ENCODE measurements around the gene ZBED2.

Gene ZBED2

DNA sequence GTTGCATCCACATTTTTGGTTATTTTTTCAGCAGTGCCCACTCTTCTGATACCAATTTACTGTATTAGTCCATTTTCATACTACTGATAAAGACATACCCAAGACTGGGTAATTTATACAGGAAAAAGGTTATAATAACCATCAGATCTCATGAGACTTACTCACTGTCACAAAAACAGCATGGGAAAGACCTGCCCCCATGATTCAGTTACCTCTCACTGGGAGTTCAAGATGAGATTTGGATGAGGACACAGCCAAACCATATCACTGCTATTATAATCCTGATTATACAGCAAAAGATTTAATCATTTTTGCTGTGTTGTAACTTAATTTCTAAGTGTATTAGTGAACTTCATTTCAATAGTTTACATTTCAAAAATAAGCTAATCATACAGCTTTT is 6.6 kb downstream of the ZBED2 start:
- Histone ChIP-seq H3K4me3 (ENCODE audit: low read depth, low read length) (no peak overlapping the region), H3K27ac (no peak overlapping the region), H3K36me3 (no peaks in the 10 kb centered on the region), H3K9me3 (ENCODE audit: severe bottlenecking) (no peaks in the 10 kb centered on the region), H3K27me3 (ENCODE audit: insufficient read depth, low read depth, severe bottlenecking) (no peaks in the 10 kb centered on the region)
- no peak for DNase-seq
- TF ChIP-seq, protein P1, sequence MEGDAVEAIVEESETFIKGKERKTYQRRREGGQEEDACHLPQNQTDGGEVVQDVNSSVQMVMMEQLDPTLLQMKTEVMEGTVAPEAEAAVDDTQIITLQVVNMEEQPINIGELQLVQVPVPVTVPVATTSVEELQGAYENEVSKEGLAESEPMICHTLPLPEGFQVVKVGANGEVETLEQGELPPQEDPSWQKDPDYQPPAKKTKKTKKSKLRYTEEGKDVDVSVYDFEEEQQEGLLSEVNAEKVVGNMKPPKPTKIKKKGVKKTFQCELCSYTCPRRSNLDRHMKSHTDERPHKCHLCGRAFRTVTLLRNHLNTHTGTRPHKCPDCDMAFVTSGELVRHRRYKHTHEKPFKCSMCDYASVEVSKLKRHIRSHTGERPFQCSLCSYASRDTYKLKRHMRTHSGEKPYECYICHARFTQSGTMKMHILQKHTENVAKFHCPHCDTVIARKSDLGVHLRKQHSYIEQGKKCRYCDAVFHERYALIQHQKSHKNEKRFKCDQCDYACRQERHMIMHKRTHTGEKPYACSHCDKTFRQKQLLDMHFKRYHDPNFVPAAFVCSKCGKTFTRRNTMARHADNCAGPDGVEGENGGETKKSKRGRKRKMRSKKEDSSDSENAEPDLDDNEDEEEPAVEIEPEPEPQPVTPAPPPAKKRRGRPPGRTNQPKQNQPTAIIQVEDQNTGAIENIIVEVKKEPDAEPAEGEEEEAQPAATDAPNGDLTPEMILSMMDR (IDR thresholded peaks at IDR 0.05; ENCODE audit: low read depth, low read length): no peak

DNA sequence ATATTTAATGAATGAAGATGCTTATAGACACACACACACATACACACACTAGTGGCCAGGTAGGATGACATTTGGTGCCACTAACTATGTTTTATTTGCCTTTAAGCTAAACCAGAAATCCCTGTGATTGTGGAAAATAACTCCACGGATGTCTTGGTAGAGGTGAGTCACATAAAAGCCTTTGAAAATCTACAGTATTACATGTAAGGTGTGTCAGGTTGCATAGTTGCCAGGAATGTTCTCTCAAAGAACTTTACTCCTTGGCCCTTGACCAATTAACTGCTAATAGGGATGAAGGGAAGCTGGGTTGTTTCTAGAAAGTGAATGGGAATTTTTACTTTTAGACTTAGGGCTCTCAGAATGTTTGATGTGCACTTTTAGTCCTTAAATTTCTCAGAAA is 9.9 kb downstream of the ZBED2 start:
- no peak overlapping the region for H3K4me3 ChIP-seq (ENCODE audit: low read depth, low read length)
- H3K9me3 ChIP-seq (ENCODE audit: severe bottlenecking): peaks cover 2% of the 10 kb centered on the region
- H3K27ac ChIP-seq: no peak overlapping the region
- TF ChIP-seq, protein P1 (IDR thresholded peaks at IDR 0.05; ENCODE audit: low read depth, low read length): no peak
- no peaks in the 10 kb centered on the region for H3K27me3 ChIP-seq (ENCODE audit: insufficient read depth, low read depth, severe bottlenecking)
- no peaks in the 10 kb centered on the region for H3K36me3 ChIP-seq
- DNase-seq: no peak

DNA sequence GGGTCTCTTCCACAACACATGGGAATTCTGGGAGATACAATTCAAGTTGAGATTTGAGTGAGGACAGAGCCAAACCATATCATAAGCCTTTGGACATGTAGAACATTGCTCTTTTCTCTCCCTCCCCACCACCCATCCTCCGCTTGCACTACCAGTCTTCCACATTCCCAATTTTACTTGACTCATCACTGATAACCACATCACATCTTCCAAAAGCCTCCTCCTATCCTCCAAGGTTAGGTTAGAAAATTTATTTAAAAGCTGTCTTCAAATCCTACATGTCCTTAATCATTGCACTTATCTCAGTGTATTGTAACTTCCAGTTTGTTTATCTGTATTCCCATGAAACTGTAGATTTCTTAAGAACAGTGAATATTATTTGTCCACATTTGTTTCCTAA is 10.4 kb downstream of the ZBED2 start:
- Histone ChIP-seq H3K4me3 (ENCODE audit: low read depth, low read length) (no peak overlapping the region), H3K27me3 (ENCODE audit: insufficient read depth, low read depth, severe bottlenecking) (no peaks in the 10 kb centered on the region), H3K9me3 (ENCODE audit: severe bottlenecking) (peaks cover 2% of the 10 kb centered on the region), H3K36me3 (no peaks in the 10 kb centered on the region), H3K27ac (no peak overlapping the region)
- TF ChIP-seq, protein P1 (IDR thresholded peaks at IDR 0.05; ENCODE audit: low read depth, low read length): no peak
- DNase-seq: no peak

DNA sequence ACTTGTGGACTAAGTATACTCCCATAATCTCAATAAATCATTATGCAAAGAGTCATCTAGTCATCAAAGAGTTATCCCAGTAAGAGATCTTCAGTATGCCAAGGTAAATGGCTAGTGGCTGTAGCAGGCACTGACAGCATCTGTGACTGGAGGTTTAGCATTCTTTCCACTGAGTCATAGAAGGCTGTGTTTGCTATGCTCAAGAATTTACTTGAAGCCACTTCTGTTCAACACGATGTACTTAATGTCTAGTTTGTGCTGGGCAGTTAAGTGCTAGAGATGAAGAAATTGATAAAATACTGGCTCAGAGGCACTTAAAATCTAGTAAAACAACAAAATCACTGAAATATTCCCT is 13.0 kb downstream of the ZBED2 start:
- H3K36me3 ChIP-seq: no peaks in the 10 kb centered on the region
- peaks cover 2% of the 10 kb centered on the region for H3K9me3 ChIP-seq (ENCODE audit: severe bottlenecking)
- H3K27ac ChIP-seq: no peak overlapping the region
- TF ChIP-seq, protein P1 (IDR thresholded peaks at IDR 0.05; ENCODE audit: low read depth, low read length): no peak
- no peaks in the 10 kb centered on the region for H3K27me3 ChIP-seq (ENCODE audit: insufficient read depth, low read depth, severe bottlenecking)
- H3K4me3 ChIP-seq (ENCODE audit: low read depth, low read length): no peak overlapping the region
- DNase-seq: no peak

DNA sequence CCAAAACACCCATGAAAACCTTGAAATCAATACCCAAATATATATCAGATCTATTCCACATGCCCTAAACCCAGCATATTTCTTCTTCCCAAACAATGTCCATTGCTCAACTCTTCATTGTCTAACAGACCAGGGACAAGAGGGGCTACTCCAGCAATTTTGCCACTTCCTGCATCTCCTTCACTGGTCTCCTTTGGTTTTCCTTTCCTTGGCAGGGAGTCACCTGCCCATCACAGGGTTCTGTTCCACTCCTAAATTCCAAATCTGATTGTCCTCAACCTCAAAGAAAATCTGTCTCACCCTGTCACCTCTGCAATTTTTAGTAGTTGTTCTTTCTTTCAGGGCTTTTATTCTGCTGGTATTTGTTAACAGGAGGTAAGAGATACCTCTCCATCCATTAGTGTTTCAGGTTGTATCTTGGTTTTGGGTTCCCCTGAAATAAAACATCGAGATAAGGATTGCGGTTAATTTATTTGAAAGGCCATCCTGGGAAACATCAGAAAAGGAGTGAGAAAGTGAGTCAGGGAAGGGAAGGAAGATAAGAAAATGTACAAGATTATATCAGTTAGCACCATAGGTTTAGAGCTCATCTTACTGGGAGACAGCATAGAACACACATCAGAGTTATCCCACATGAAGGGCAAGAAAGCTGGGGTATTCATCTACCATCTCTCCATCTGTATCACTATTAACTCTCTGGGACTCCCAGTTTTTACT is 13.6 kb downstream of the ZBED2 start:
- TF ChIP-seq, protein P1 (IDR thresholded peaks at IDR 0.05; ENCODE audit: low read depth, low read length): no peak
- no peak overlapping the region for H3K27ac ChIP-seq
- no peak for DNase-seq
- no peaks in the 10 kb centered on the region for H3K27me3 ChIP-seq (ENCODE audit: insufficient read depth, low read depth, severe bottlenecking)
- H3K4me3 ChIP-seq (ENCODE audit: low read depth, low read length): no peak overlapping the region
- H3K36me3 ChIP-seq: no peaks in the 10 kb centered on the region
- peaks cover 2% of the 10 kb centered on the region for H3K9me3 ChIP-seq (ENCODE audit: severe bottlenecking)

DNA sequence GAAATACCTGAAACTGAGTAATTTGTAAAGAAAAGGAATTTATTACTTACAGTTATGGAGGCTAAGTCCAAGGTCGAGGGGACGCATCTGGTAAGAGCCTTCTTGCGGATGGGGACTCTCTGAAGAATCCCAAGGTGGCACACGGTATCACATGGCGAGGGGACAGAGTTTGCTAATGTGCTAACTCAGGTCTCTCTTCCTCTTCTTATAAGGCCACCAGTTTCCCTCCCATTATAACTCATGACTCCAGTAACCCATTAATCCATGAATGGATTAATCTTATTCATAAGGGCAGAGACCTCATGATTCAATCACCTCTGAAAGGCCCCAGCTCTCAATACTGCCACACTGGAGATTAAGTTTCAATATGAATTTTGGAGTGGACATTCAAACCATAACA is 15.7 kb downstream of the ZBED2 start:
- Histone ChIP-seq H3K9me3 (ENCODE audit: severe bottlenecking) (peaks cover 2% of the 10 kb centered on the region), H3K36me3 (no peaks in the 10 kb centered on the region), H3K4me3 (ENCODE audit: low read depth, low read length) (no peak overlapping the region), H3K27me3 (ENCODE audit: insufficient read depth, low read depth, severe bottlenecking) (no peaks in the 10 kb centered on the region), H3K27ac (no peak overlapping the region)
- TF ChIP-seq, protein P1 (IDR thresholded peaks at IDR 0.05; ENCODE audit: low read depth, low read length): no peak
- DNase-seq: no peak
